CD4-positive, CD25-positive, alpha-beta regulatory T cell (primary cell): ENCODE data around the gene SLC16A4. TPM values are rescaled to one million over a fixed set of nuclear protein-coding genes. Genes with fewer than 3 reads are reported as not detected.

Experiments
- ATAC-seq, 2 donors: fragments of 150-1000 bp; cut with Tn5 transposase; one replicate each; pipeline ENCODE4 v1.10.0; 2021; ENCODE audit warnings: low read depth in 2 of 2, moderate number of reproducible peaks in 2 of 2, moderate library complexity in 1 of 2
- DNase-seq, 3 donors: peaks; one replicate each; pipeline versions ENCODE4 v3.0.0 to v3.0.0-alpha.2; 2012 to 2022; ENCODE audit warnings: mixed read lengths in 1 of 3
- H3K27ac ChIP-seq: one replicate; pipeline ENCODE4 v1.7.0; 2013; ENCODE audit warnings: mild to moderate bottlenecking, low read length; ENCODE audit not compliant: insufficient read depth, poor library complexity, severe bottlenecking
- H3K27me3 ChIP-seq: one replicate; pipeline ENCODE4 v1.7.0; 2013; ENCODE audit warnings: low read length; ENCODE audit not compliant: control insufficient read depth, insufficient read depth
- H3K36me3 ChIP-seq: one replicate; pipeline ENCODE4 v1.7.0; 2013; ENCODE audit warnings: mild to moderate bottlenecking, low read length, moderate library complexity; ENCODE audit not compliant: control insufficient read depth, insufficient read depth
- H3K4me1 ChIP-seq: 2 replicates; pipeline ENCODE4 v1.7.0; 2013; ENCODE audit warnings: mild to moderate bottlenecking, low read length; ENCODE audit not compliant: insufficient read depth, control insufficient read depth, poor library complexity, severe bottlenecking
- H3K4me3 ChIP-seq: one replicate; pipeline ENCODE4 v1.7.0; 2013; ENCODE audit warnings: low read depth, mild to moderate bottlenecking, low read length, moderate library complexity
- H3K9me3 ChIP-seq, 2 experiments: 1 replicate in 1 of 2; 2 replicates in 1 of 2; pipeline ENCODE4 v1.7.0; 2013; ENCODE audit warnings: low read length in 2 of 2, mild to moderate bottlenecking in 1 of 2, moderate library complexity in 1 of 2; ENCODE audit not compliant: control insufficient read depth in 2 of 2
- H3K27ac Mint-ChIP-seq, 3 donors: one replicate each; pipeline ENCODE4 v1.8.0; 2020 to 2022; ENCODE audit warnings: mild to moderate bottlenecking in 3 of 3, mixed read lengths in 3 of 3, moderate library complexity in 2 of 3
- H3K27me3 Mint-ChIP-seq: one replicate; pipeline ENCODE4 v1.8.0; 2022; ENCODE audit warnings: mild to moderate bottlenecking, mixed read lengths
- H3K36me3 Mint-ChIP-seq: one replicate; pipeline ENCODE4 v1.8.0; 2020; ENCODE audit warnings: mixed read lengths
- H3K4me1 Mint-ChIP-seq, 4 donors: one replicate each; pipeline ENCODE4 v1.8.0; 2020 to 2022; ENCODE audit warnings: mixed read lengths in 4 of 4, mild to moderate bottlenecking in 1 of 4
- H3K4me3 Mint-ChIP-seq, 4 donors: one replicate each; pipeline ENCODE4 v1.8.0; 2020 to 2022; ENCODE audit warnings: mild to moderate bottlenecking in 4 of 4, mixed read lengths in 4 of 4, moderate library complexity in 3 of 4
- H3K9me3 Mint-ChIP-seq, 7 donors: one replicate each; pipeline ENCODE4 v1.8.0; 2020 to 2022; ENCODE audit warnings: mixed read lengths in 7 of 7, mild to moderate bottlenecking in 3 of 7, moderate library complexity in 2 of 7
- polyA plus RNA-seq, 4 donors: library from polyadenylated mRNA; unstranded; fragments of 300-500 nt; fragmentation: Illumina TruSeq; gene quantifications; one replicate each; pipeline ENCODE4 v1.2.3, GENCODE V29; 2021
- total RNA-seq: library from RNA; stranded (reverse); gene quantifications from one replicate; pipeline ENCODE4 v1.2.3, GENCODE V29; 2022

Gene SLC16A4
- total and polyA plus RNA-seq, 5 donors from 2014 or later = 0.31 to 0.73 (median 0.65) TPM; not detected in 1

- H3K36me3 ChIP-seq = no peaks in the 10 kb centered on the region
- H3K27me3 ChIP-seq = no peaks in the 10 kb centered on the region
- Mint-ChIP-seq H3K4me1 (no peaks in the 10 kb centered on the region), H3K27ac (no peak overlapping the region), H3K4me3 (no peak overlapping the region), H3K36me3 (peaks cover 3% of the 10 kb centered on the region), H3K27me3 (no peaks in the 10 kb centered on the region), H3K9me3 (peaks cover 0 to 2% (median 0%) of the 10 kb centered on the region in 7 donors)
- H3K4me3 ChIP-seq = no peak overlapping the region
- ATAC-seq (no peak), DNase-seq (no peak)
- H3K4me1 ChIP-seq = no peaks in the 10 kb centered on the region
- no peak overlapping the region for H3K27ac ChIP-seq
- no peaks in the 10 kb centered on the region for H3K9me3 ChIP-seq
These were observed 70.7 kb downstream of the SLC16A4 start for GRCh38 chr1:110320168-110320518.

GRCh38 chr1:110319332-110320167, 71.3 kb downstream of the SLC16A4 start:
- DNase-seq (no peak), ATAC-seq (no peak)
- no peaks in the 10 kb centered on the region for H3K4me1 ChIP-seq
- H3K27me3 ChIP-seq = no peaks in the 10 kb centered on the region
- no peaks in the 10 kb centered on the region for H3K4me1 Mint-ChIP-seq
- no peaks in the 10 kb centered on the region for H3K27me3 Mint-ChIP-seq
- no peak overlapping the region for H3K4me3 Mint-ChIP-seq
- H3K4me3 ChIP-seq = no peak overlapping the region
- no peak overlapping the region for H3K27ac Mint-ChIP-seq
- no peak overlapping the region for H3K27ac ChIP-seq
- no peaks in the 10 kb centered on the region for H3K9me3 ChIP-seq
- no peaks in the 10 kb centered on the region for H3K36me3 ChIP-seq
- H3K36me3 Mint-ChIP-seq = peaks cover 3% of the 10 kb centered on the region
- H3K9me3 Mint-ChIP-seq = peaks cover 0 to 2% (median 0%) of the 10 kb centered on the region in 7 donors

DNA sequence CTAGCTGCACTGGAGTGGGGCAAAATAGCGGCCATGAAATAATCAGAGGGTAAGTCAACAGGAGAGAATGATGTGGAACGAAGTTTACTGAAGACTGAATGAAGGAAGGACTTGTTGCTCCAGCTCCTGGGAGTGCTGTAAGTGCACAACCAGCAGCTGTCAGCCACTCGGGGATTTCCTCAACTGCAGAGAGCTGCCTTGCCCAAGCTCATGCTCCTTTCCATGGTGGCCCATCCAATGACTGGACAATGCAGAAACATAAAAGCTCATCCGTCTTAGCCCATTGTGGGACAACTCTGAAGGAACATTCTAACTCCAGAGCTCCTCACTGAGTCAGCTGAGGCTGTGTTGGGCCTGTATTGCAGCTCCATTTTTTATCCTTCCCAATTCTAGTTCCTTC, 72.8 kb downstream of the SLC16A4 start:
- H3K4me1 Mint-ChIP-seq = no peaks in the 10 kb centered on the region
- Histone ChIP-seq H3K27ac (no peak overlapping the region), H3K36me3 (no peaks in the 10 kb centered on the region), H3K4me3 (no peak overlapping the region), H3K4me1 (no peaks in the 10 kb centered on the region), H3K9me3 (no peaks in the 10 kb centered on the region), H3K27me3 (no peaks in the 10 kb centered on the region)
- ATAC-seq = no peak
- H3K4me3 Mint-ChIP-seq = no peak overlapping the region
- H3K36me3 Mint-ChIP-seq = peaks cover 3% of the 10 kb centered on the region
- DNase-seq = no peak
- no peaks in the 10 kb centered on the region for H3K27me3 Mint-ChIP-seq
- H3K27ac Mint-ChIP-seq = no peak overlapping the region
- H3K9me3 Mint-ChIP-seq = peaks cover 0 to 2% (median 0%) of the 10 kb centered on the region in 7 donors

- no peak overlapping the region for H3K4me3 ChIP-seq
- H3K4me1 ChIP-seq = no peaks in the 10 kb centered on the region
- peaks cover 0 to 2% (median 1%) of the 10 kb centered on the region in 4 donors for H3K4me1 Mint-ChIP-seq
- no peaks in the 10 kb centered on the region for H3K27me3 Mint-ChIP-seq
- DNase-seq (no peak), ATAC-seq (no peak)
- H3K27ac ChIP-seq = no peak overlapping the region
- no peaks in the 10 kb centered on the region for H3K27me3 ChIP-seq
- peaks cover 0 to 2% (median 0%) of the 10 kb centered on the region in 7 donors for H3K9me3 Mint-ChIP-seq
- peaks cover 3% of the 10 kb centered on the region for H3K36me3 Mint-ChIP-seq
- H3K27ac Mint-ChIP-seq = no peak overlapping the region
- no peaks in the 10 kb centered on the region for H3K9me3 ChIP-seq
- H3K4me3 Mint-ChIP-seq = no peak overlapping the region
- no peaks in the 10 kb centered on the region for H3K36me3 ChIP-seq
These were observed 74.1 kb downstream of the SLC16A4 start for GRCh38 chr1:110316735-110317134.

Other genes starting within 250 kb of the SLC16A4 start
- gene SLC6A17, start 240.5 kb downstream of the SLC16A4 start, total RNA-seq = not detected
- not detected for gene SLC6A17, start 240.5 kb downstream of the SLC16A4 start, polyA plus RNA-seq
- gene KCNC4, start 180.7 kb downstream of the SLC16A4 start, total RNA-seq = 16.4 TPM
- 1 to 10 TPM in 3 of 4 donors, under 1 TPM in 1; 0.68 to 1.7 (median 1.3) TPM for gene KCNC4, start 180.7 kb downstream of the SLC16A4 start, polyA plus RNA-seq
- 53.3 TPM for gene RBM15, start 51.6 kb downstream of the SLC16A4 start, total RNA-seq
- gene RBM15, start 51.6 kb downstream of the SLC16A4 start, polyA plus RNA-seq = 10 to 100 TPM in 3 of 4 donors, 1 to 10 TPM in 1; 7.5 to 12.9 (median 11.6) TPM
- 79.3 TPM for gene LAMTOR5, start 16.7 kb upstream of the SLC16A4 start, total RNA-seq
- gene LAMTOR5, start 16.7 kb upstream of the SLC16A4 start, polyA plus RNA-seq = 100 to 1,000 TPM; 289 to 409 (median 303) TPM
- gene PROK1, start 60.1 kb upstream of the SLC16A4 start, total RNA-seq = not detected
- not detected for gene PROK1, start 60.1 kb upstream of the SLC16A4 start, polyA plus RNA-seq
- gene KCNA10, start 128.1 kb upstream of the SLC16A4 start, total RNA-seq = not detected
- not detected for gene KCNA10, start 128.1 kb upstream of the SLC16A4 start, polyA plus RNA-seq
- gene KCNA2, start 215.3 kb upstream of the SLC16A4 start, total RNA-seq = 5.8 TPM
- 1 to 10 TPM in 1 of 4 donors, under 1 TPM in 3; 0.50 to 1.5 (median 0.62) TPM for gene KCNA2, start 215.3 kb upstream of the SLC16A4 start, polyA plus RNA-seq